ENCODE results near the gene SARDH. TPM values are rescaled to one million over a fixed set of nuclear protein-coding genes. Genes with fewer than 3 reads are reported as not detected.

Gene SARDH
- total and polyA plus RNA-seq, 10 donors = 1.0 to 4.5 (median 2.3) TPM

DNA sequence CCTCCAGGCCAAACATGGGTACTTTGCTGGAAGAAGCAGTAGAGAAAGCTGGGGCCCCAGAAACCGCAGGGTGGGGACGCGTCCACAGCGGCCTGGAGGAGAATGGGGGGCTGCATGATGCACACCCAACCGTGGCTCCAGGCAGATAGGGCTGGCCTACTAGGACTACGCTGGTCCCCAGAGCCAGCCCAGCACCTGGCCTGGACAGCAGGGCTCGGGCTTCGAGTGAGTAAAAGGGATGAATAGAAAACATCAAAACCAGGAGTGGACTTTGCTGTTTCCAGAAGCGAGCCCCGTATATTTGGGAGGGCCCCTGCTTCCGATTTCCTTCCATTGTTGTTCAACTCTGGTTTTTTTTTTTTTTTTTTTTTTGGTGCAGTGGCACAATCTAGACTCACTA, 71.3 kb downstream of the SARDH start:
- 61 to 80% (median 71%) methylated on average over 8 to 11 of the region's 11 CpGs for WGBS, 5 donors
- Histone ChIP-seq H3K9me3 (no peaks in the 10 kb centered on the region), H3K36me3 (no peaks in the 10 kb centered on the region), H3K4me1 (no peaks in the 10 kb centered on the region), H3K27me3 (replicated peaks in 1 of 7) (peaks cover 0 to 31% (median 0%) of the 10 kb centered on the region in 7 donors), H3K27ac (no peak overlapping the region), H3K4me3 (no peak overlapping the region)
- no peak for DNase-seq
- intact Hi-C loops (cut with DNase I; ENCODE audit: low total_unique reads) = no loop called here
- TF ChIP-seq POLR2A (IDR thresholded peaks at IDR 0.05) = no peak
- TF ChIP-seq, protein P1, sequence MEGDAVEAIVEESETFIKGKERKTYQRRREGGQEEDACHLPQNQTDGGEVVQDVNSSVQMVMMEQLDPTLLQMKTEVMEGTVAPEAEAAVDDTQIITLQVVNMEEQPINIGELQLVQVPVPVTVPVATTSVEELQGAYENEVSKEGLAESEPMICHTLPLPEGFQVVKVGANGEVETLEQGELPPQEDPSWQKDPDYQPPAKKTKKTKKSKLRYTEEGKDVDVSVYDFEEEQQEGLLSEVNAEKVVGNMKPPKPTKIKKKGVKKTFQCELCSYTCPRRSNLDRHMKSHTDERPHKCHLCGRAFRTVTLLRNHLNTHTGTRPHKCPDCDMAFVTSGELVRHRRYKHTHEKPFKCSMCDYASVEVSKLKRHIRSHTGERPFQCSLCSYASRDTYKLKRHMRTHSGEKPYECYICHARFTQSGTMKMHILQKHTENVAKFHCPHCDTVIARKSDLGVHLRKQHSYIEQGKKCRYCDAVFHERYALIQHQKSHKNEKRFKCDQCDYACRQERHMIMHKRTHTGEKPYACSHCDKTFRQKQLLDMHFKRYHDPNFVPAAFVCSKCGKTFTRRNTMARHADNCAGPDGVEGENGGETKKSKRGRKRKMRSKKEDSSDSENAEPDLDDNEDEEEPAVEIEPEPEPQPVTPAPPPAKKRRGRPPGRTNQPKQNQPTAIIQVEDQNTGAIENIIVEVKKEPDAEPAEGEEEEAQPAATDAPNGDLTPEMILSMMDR (IDR thresholded peaks at IDR 0.05 in 8 of 11, conservative IDR thresholded peaks at IDR 0.05 in 3 of 11) = no peak
- no peak for TF ChIP-seq POLR2AphosphoS5 (IDR thresholded peaks at IDR 0.05)

DNA sequence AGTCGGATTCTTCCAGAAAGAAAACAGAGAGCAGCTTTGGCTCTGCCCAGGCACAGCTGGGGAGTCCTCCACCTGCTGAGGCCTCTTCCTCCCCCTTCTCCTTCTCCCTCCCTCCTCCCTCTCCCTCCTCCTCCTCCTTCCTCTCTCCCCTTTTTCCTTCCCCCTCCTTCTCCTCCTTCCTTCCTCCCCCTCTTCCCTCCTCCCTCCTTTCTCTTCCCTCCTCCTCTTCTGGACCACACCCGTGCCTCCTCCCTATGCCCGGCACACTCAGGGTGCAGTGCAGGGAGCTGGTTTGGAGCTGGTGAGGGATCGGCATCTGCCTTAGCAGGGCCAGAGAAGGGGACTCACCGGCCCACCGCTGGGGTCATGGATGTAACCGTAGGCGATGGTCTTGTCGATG, 71.8 kb downstream of the SARDH start:
- no peak overlapping the region for H3K27ac ChIP-seq
- H3K4me3 ChIP-seq = no peak overlapping the region
- no peaks in the 10 kb centered on the region for H3K4me1 ChIP-seq
- H3K9me3 ChIP-seq = no peaks in the 10 kb centered on the region
- WGBS, 5 donors = 78 to 85% (median 83%) methylated on average over 9 of the region's 9 CpGs
- H3K36me3 ChIP-seq = no peaks in the 10 kb centered on the region
- intact Hi-C loops (cut with DNase I; ENCODE audit: low total_unique reads) = no loop called here
- H3K27me3 ChIP-seq (replicated peaks in 1 of 7) = peaks cover 0 to 35% (median 0%) of the 10 kb centered on the region in 7 donors
- no peak for DNase-seq
- TF ChIP-seq, protein P1 (IDR thresholded peaks at IDR 0.05 in 8 of 11, conservative IDR thresholded peaks at IDR 0.05 in 3 of 11) = no peak
- TF ChIP-seq POLR2AphosphoS5 (IDR thresholded peaks at IDR 0.05) (no peak), POLR2A (IDR thresholded peaks at IDR 0.05) (no peak)

DNA sequence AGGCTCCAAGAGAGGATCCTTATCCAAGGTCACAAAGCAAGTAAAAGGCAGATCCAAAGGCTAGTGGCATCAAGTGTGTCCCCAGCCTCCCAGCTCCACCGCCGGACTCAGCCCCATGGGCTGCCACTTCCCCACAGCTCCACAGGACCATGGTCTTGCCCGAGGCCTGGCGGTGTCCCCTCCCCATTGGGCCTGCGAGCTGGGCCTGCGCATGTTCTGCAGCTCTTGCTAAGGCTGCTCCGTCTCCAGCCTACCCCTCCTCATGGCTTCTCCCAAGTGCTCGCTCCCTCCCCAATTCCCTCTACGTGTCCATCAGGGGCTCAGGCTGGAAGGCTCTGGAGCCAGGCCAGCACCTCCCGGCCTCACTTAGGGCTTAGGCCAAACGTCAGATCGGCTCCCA, 72.6 kb downstream of the SARDH start:
- TF ChIP-seq, protein P1 (IDR thresholded peaks at IDR 0.05 in 8 of 11, conservative IDR thresholded peaks at IDR 0.05 in 3 of 11) = no peak
- no peak for TF ChIP-seq POLR2AphosphoS5 (IDR thresholded peaks at IDR 0.05)
- no peak for TF ChIP-seq POLR2A (IDR thresholded peaks at IDR 0.05)
- intact Hi-C loops (cut with DNase I; ENCODE audit: low total_unique reads) = no loop called here
- WGBS, 5 donors = 87 to 97% (median 90%) methylated on average over 12 of the region's 12 CpGs

DNA sequence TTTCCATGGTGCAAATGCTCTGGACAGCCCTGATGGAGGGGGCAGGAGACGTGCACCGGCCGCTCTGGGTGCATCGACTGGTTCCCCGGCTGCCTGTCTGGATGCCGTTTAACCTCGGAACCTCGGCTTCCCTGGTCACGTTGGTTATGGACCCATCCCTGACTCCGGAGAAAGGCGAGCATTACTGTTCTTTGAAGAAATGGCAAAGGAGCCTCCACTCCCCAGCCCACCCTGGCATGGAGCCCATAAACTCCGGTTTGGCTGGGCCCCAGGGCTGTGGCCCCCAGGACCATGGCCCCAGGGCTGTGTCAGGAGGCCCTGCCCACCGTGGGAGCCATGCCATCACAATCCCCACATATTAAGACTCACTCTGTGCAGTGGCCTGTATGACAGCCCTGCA, 73.1 kb downstream of the SARDH start:
- H3K9me3 ChIP-seq = no peaks in the 10 kb centered on the region
- no peak overlapping the region for H3K4me3 ChIP-seq
- TF ChIP-seq POLR2AphosphoS5 (IDR thresholded peaks at IDR 0.05) = no peak
- TF ChIP-seq POLR2A (IDR thresholded peaks at IDR 0.05) = no peak
- TF ChIP-seq, protein P1 (IDR thresholded peaks at IDR 0.05 in 8 of 11, conservative IDR thresholded peaks at IDR 0.05 in 3 of 11) = no peak
- no peak overlapping the region for H3K27ac ChIP-seq
- 89 to 98% (median 91%) methylated on average over 13 of the region's 13 CpGs for WGBS, 5 donors
- H3K36me3 ChIP-seq = no peaks in the 10 kb centered on the region
- intact Hi-C loops (cut with DNase I; ENCODE audit: low total_unique reads) = no loop called here
- H3K4me1 ChIP-seq = no peaks in the 10 kb centered on the region
- peaks cover 0 to 48% (median 5%) of the 10 kb centered on the region in 7 donors for H3K27me3 ChIP-seq (replicated peaks in 1 of 7)
- no peak for DNase-seq

More for the DNA sequence above, 72.6 kb downstream of the SARDH start:
- Histone ChIP-seq H3K36me3 (no peaks in the 10 kb centered on the region), H3K9me3 (no peaks in the 10 kb centered on the region), H3K27ac (no peak overlapping the region), H3K4me3 (no peak overlapping the region), H3K4me1 (no peaks in the 10 kb centered on the region), H3K27me3 (replicated peaks in 1 of 7) (peaks cover 0 to 44% (median 3%) of the 10 kb centered on the region in 7 donors)
- DNase-seq = no peak

Measured in spleen (tissue), 11 donors.